SK-N-MC (cell line): ENCODE data around the gene TEX2.

Experiments used
- DNase-seq: peaks from one replicate; pipeline ENCODE4 v3.0.0-alpha.2; 2011; ENCODE audit warnings: low read depth, low spot score
- H3K27ac ChIP-seq: fragments of 200-600 bp; sonication (generic); 2 replicates; pipeline ENCODE4 v1.5.1; 2016; ENCODE audit warnings: mixed run types
- H3K36me3 ChIP-seq: fragments of 200-600 bp; sonication (generic); 2 replicates; pipeline ENCODE4 v1.6.1; 2017; ENCODE audit warnings: antibody characterized with exemption, low read length, mixed read lengths; ENCODE audit not compliant: insufficient read depth
- H3K4me3 ChIP-seq: fragments of 200-600 bp; sonication (generic); 2 replicates; pipeline ENCODE4 v1.5.1; 2016
- H3K9ac ChIP-seq: fragments of 200-600 bp; sonication (generic); 2 replicates; pipeline ENCODE4 v1.8.0; 2017; ENCODE audit warnings: mixed run types, mixed read lengths; ENCODE audit not compliant: insufficient read length
- H3K9me3 ChIP-seq: fragments of 200-600 bp; sonication (generic); 2 replicates; pipeline ENCODE4 v1.6.1; 2017; ENCODE audit warnings: low read depth, mild to moderate bottlenecking, antibody characterized with exemption, low read length, moderate library complexity, mixed read lengths
- EZH2 ChIP-seq: fragments of 200-600 bp; sonication (generic); IDR thresholded peaks from one replicate; pipeline ENCODE4 v1.6.1; 2017; ENCODE audit warnings: antibody characterized with exemption
- FOXP2 ChIP-seq: optimal IDR thresholded peaks from 2 replicates; pipeline ENCODE3; 2011; ENCODE audit warnings: mild to moderate bottlenecking, moderate library complexity; ENCODE audit not compliant: insufficient read depth; ENCODE audit errors: extremely low read length, control extremely low read depth
- POLR2AphosphoS5 ChIP-seq: IDR thresholded peaks from 2 replicates; pipeline ENCODE4 v1.6.1; 2012; ENCODE audit warnings: mild to moderate bottlenecking, low read depth, low read length, borderline replicate concordance

Gene TEX2

GRCh38 chr17:64259426-64259825 lies 3.6 kb downstream of the TEX2 start:
- no peak overlapping the region for H3K9ac ChIP-seq
- TF ChIP-seq EZH2 (no peak), FOXP2 (no peak), POLR2AphosphoS5 (no peak)
- no peaks in the 10 kb centered on the region for H3K9me3 ChIP-seq
- no peak overlapping the region for H3K4me3 ChIP-seq
- no peak overlapping the region for H3K27ac ChIP-seq
- no peaks in the 10 kb centered on the region for H3K36me3 ChIP-seq
- DNase-seq, result no peak

- no peak overlapping the region for H3K4me3 ChIP-seq
- DNase-seq, result no peak
Measured at GRCh38 chr17:64256913-64257807, 5.9 kb downstream of the TEX2 start.

GRCh38 chr17:64255764-64256163 lies 7.3 kb downstream of the TEX2 start:
- H3K9ac ChIP-seq, result no peak overlapping the region
- H3K4me3 ChIP-seq, result no peak overlapping the region
- TF ChIP-seq EZH2 (no peak), POLR2AphosphoS5 (no peak), FOXP2 (no peak)
- no peaks in the 10 kb centered on the region for H3K36me3 ChIP-seq
- H3K9me3 ChIP-seq, result no peaks in the 10 kb centered on the region
- H3K27ac ChIP-seq, result no peak overlapping the region
- no peak for DNase-seq

More at GRCh38 chr17:64256913-64257807, 5.9 kb downstream of the TEX2 start:
- TF ChIP-seq FOXP2 (no peak), EZH2 (no peak), POLR2AphosphoS5 (no peak)
- Histone ChIP-seq H3K9ac (no peak overlapping the region), H3K9me3 (no peaks in the 10 kb centered on the region), H3K27ac (no peak overlapping the region), H3K36me3 (no peaks in the 10 kb centered on the region)

- Histone ChIP-seq H3K9ac (no peak overlapping the region), H3K27ac (no peak overlapping the region), H3K36me3 (no peaks in the 10 kb centered on the region), H3K9me3 (no peaks in the 10 kb centered on the region), H3K4me3 (no peak overlapping the region)
- TF ChIP-seq FOXP2, result no peak
- TF ChIP-seq EZH2, result no peak
- no peak for TF ChIP-seq POLR2AphosphoS5
- no peak for DNase-seq
Measured at GRCh38 chr17:64254755-64255154, 8.3 kb downstream of the TEX2 start.

GRCh38 chr17:64253470-64253869 lies 9.6 kb downstream of the TEX2 start:
- TF ChIP-seq POLR2AphosphoS5, result no peak
- H3K4me3 ChIP-seq, result no peak overlapping the region
- no peak overlapping the region for H3K9ac ChIP-seq
- no peak overlapping the region for H3K27ac ChIP-seq
- no peak for DNase-seq
- H3K36me3 ChIP-seq, result no peaks in the 10 kb centered on the region
- H3K9me3 ChIP-seq, result no peaks in the 10 kb centered on the region

- no peak for TF ChIP-seq EZH2
- Histone ChIP-seq H3K36me3 (no peaks in the 10 kb centered on the region), H3K9ac (no peak overlapping the region), H3K27ac (no peak overlapping the region), H3K9me3 (no peaks in the 10 kb centered on the region), H3K4me3 (no peak overlapping the region)
- no peak for DNase-seq
Measured at GRCh38 chr17:64252831-64253230, 10.2 kb downstream of the TEX2 start.

- Histone ChIP-seq H3K4me3 (no peak overlapping the region), H3K9me3 (no peaks in the 10 kb centered on the region), H3K9ac (no peak overlapping the region), H3K27ac (no peak overlapping the region), H3K36me3 (no peaks in the 10 kb centered on the region)
- no peak for DNase-seq
- TF ChIP-seq EZH2 (no peak), FOXP2 (no peak), POLR2AphosphoS5 (no peak)
Measured at GRCh38 chr17:64250233-64250835, 12.7 kb downstream of the TEX2 start.

GRCh38 chr17:64247836-64248235 lies 15.2 kb downstream of the TEX2 start:
- no peak for DNase-seq
- no peak overlapping the region for H3K27ac ChIP-seq
- H3K36me3 ChIP-seq, result no peaks in the 10 kb centered on the region
- H3K9ac ChIP-seq, result no peak overlapping the region
- H3K9me3 ChIP-seq, result no peaks in the 10 kb centered on the region
- TF ChIP-seq EZH2 (no peak), POLR2AphosphoS5 (no peak), FOXP2 (no peak)
- no peak overlapping the region for H3K4me3 ChIP-seq
